HFF-Myc (cell line): Measurements from ENCODE around the gene COL4A1.
"Not testable (repeated sequence)": the region's sequence is repeated elsewhere in the genome, so short reads cannot be mapped to it uniquely, and the experiment has no call there.

Experiments
- DNase-seq: peaks from one replicate; pipeline ENCODE4 v3.0.0-alpha.2; 2011; ENCODE audit warnings: low read depth; ENCODE audit errors: extremely low read depth
- H3K4me3 ChIP-seq: replicated peaks from 2 replicates; pipeline ENCODE4 v1.5.1; 2011; ENCODE audit warnings: low read depth, mild to moderate bottlenecking, control low read depth, low read length
- CTCF ChIP-seq: IDR thresholded peaks from 2 replicates; pipeline ENCODE4 v1.5.1; 2012; ENCODE audit warnings: mild to moderate bottlenecking, low read depth, low read length, control low read depth; ENCODE audit errors: missing control alignments

COL4A1 gene

GRCh38 chr13:110314516-110315245 is 7.7 kb upstream of the COL4A1 start:
- DNase-seq, result no peak
- no peak overlapping the region for H3K4me3 ChIP-seq
- TF ChIP-seq CTCF, result no peak

- not testable (repeated sequence) for DNase-seq
These were observed 6.8 kb upstream of the COL4A1 start for GRCh38 chr13:110313733-110314132.

GRCh38 chr13:110313261-110313660 is 6.3 kb upstream of the COL4A1 start:
- H3K4me3 ChIP-seq, DNase-seq: not testable (repeated sequence)

More at GRCh38 chr13:110313733-110314132, 6.8 kb upstream of the COL4A1 start:
- H3K4me3 ChIP-seq, result not testable (repeated sequence)

- no peak overlapping the region for H3K4me3 ChIP-seq
- no peak for DNase-seq
- no peak for TF ChIP-seq CTCF
These were observed 5.5 kb upstream of the COL4A1 start for GRCh38 chr13:110312339-110313031.

- H3K4me3 ChIP-seq, result no peak overlapping the region
- TF ChIP-seq CTCF, result no peak
These were observed 4.7 kb upstream of the COL4A1 start for GRCh38 chr13:110311443-110312338.

GRCh38 chr13:110310541-110311442 is 3.8 kb upstream of the COL4A1 start:
- DNase-seq, result no peak
- TF ChIP-seq CTCF, result no peak
- no peak overlapping the region for H3K4me3 ChIP-seq

More at GRCh38 chr13:110311443-110312338, 4.7 kb upstream of the COL4A1 start:
- no peak for DNase-seq

GRCh38 chr13:110309661-110310524 is 2.9 kb upstream of the COL4A1 start:
- no peak for DNase-seq
- no peak for TF ChIP-seq CTCF
- H3K4me3 ChIP-seq, result peak overlapping the region; percentile 87
